NCI-H774 (cell line): ENCODE results near the gene ARHGEF37.
A peak's percentile ranks its signal among the peaks of the same experiment; 100 is the strongest.

Experiments
- DNase-seq: peaks from one replicate; lab custom pipeline; 2025; lab: John Stamatoyannopoulos, UW

Gene ARHGEF37

GRCh38 chr5:149629421-149629820 is 48.1 kb downstream of the ARHGEF37 start:
- DNase-seq = no peak

GRCh38 chr5:149630337-149630736 is 49.0 kb downstream of the ARHGEF37 start:
- DNase-seq = no peak

- DNase-seq = no peak
Measured at GRCh38 chr5:149631506-149631905, 50.2 kb downstream of the ARHGEF37 start.

- DNase-seq = no peak
Measured at GRCh38 chr5:149632311-149633251, 51.3 kb downstream of the ARHGEF37 start.

GRCh38 chr5:149633476-149634350 is 52.4 kb downstream of the ARHGEF37 start:
- DNase-seq = no peak

GRCh38 chr5:149635394-149635793 is 54.1 kb downstream of the ARHGEF37 start:
- no peak for DNase-seq

GRCh38 chr5:149636191-149636860 is 55.0 kb downstream of the ARHGEF37 start:
- DNase-seq = no peak

- peak; percentile 70 for DNase-seq
Measured at GRCh38 chr5:149636861-149637246, 55.6 kb downstream of the ARHGEF37 start.

GRCh38 chr5:149638136-149638535 is 56.8 kb downstream of the ARHGEF37 start:
- no peak for DNase-seq

- DNase-seq = no peak
Measured at GRCh38 chr5:149638546-149639241, 57.4 kb downstream of the ARHGEF37 start.

GRCh38 chr5:149639737-149640136 is 58.4 kb downstream of the ARHGEF37 start:
- DNase-seq = no peak

GRCh38 chr5:149640350-149640999 is 59.2 kb downstream of the ARHGEF37 start:
- no peak for DNase-seq

- DNase-seq = no peak
Measured at GRCh38 chr5:149641000-149641576, 59.8 kb downstream of the ARHGEF37 start.

GRCh38 chr5:149641600-149641999 is 60.3 kb downstream of the ARHGEF37 start:
- DNase-seq = no peak

GRCh38 chr5:149643781-149644180 is 62.5 kb downstream of the ARHGEF37 start:
- DNase-seq = no peak

GRCh38 chr5:149644629-149645028 is 63.3 kb downstream of the ARHGEF37 start:
- no peak for DNase-seq

- no peak for DNase-seq
Measured at GRCh38 chr5:149645236-149645635, 63.9 kb downstream of the ARHGEF37 start.

- no peak for DNase-seq
Measured at GRCh38 chr5:149645725-149646124, 64.4 kb downstream of the ARHGEF37 start.

- no peak for DNase-seq
Measured at GRCh38 chr5:149646564-149646963, 65.3 kb downstream of the ARHGEF37 start.

- DNase-seq = no peak
Measured at GRCh38 chr5:149647334-149647733, 66.0 kb downstream of the ARHGEF37 start.
